HepG2 (cell line): Measurements from ENCODE around the gene KANSL3. TPM values are rescaled to one million over a fixed set of nuclear protein-coding genes. Genes with fewer than 3 reads are reported as not detected.

Experiments used
- ATAC-seq: fragments of 200-7000 bp; cut with Tn5 transposase; 3 replicates; pipeline ENCODE4 v1.9.1; 2020; ENCODE audit warnings: mild to moderate bottlenecking, moderate library complexity
- BruUV-seq: library from RNA; stranded (reverse); fragments of 400-500 nt; replicated peaks from 2 replicates; lab custom pipeline; 2021; lab: Mats Ljungman, UMichigan
- CTCF ChIA-PET: fragments of 300-600 bp; formaldehyde crosslinking; extraction: SDS; loops from one replicate; lab custom pipeline; 2021; ENCODE audit warnings: low total read pairs, inconsistent platforms, low intra/inter-chr PET ratio; lab: Yijun Ruan, JAX
- POLR2A ChIA-PET: fragments of 350-600 bp; sonication (Branson Sonifier 250); formaldehyde crosslinking; loops from one replicate; lab custom pipeline; 2020; ENCODE audit warnings: antibody characterized with exemption, inconsistent platforms; lab: Yijun Ruan, JAX
- DNase-seq: peaks from one replicate; pipeline ENCODE4 v3.0.0-alpha.2; 2015; ENCODE audit warnings: low spot score
- FAIRE-seq: peaks from 3 replicates; lab custom pipeline; 2011; peaks lifted over from hg19 to GRCh38; lab: Jason Lieb, UNC
- H2AFZ ChIP-seq: one replicate; pipeline ENCODE4 v1.6.1; 2011; ENCODE audit warnings: low read length, inconsistent platforms
- H3K27ac ChIP-seq: fragments of 300-600 bp; 3 replicates; pipeline ENCODE4 v1.8.0; 2011; ENCODE audit warnings: mixed run types, mild to moderate bottlenecking, mixed read lengths, low read length, inconsistent platforms; ENCODE audit not compliant: insufficient read depth; ENCODE audit errors: extremely low read length
- H3K27me3 ChIP-seq, 2 experiments: fragments of 200-600 bp in 1 of 2; 2 replicates in 1 of 2; 3 replicates in 1 of 2; pipeline versions ENCODE4 v1.6.0 to v1.8.0; 2011; ENCODE audit warnings: low read length in 2 of 2, mild to moderate bottlenecking in 2 of 2, moderate library complexity in 2 of 2, inconsistent platforms in 1 of 2; ENCODE audit not compliant: insufficient read depth in 2 of 2, control insufficient read depth in 1 of 2
- H3K36me3 ChIP-seq, 2 experiments: fragments of 200-600 bp in 1 of 2; replicated peaks in 1 of 2; 2 replicates in 1 of 2; 3 replicates in 1 of 2; pipeline versions ENCODE4 v1.5.1 to v1.8.0; 2011; ENCODE audit warnings: low read length in 2 of 2, inconsistent platforms in 1 of 2; ENCODE audit not compliant: insufficient read depth in 2 of 2, control insufficient read depth in 1 of 2
- H3K4me1 ChIP-seq: 2 replicates; pipeline ENCODE4 v1.5.1; 2012; ENCODE audit warnings: low read length, inconsistent platforms; ENCODE audit not compliant: insufficient read depth
- H3K4me2 ChIP-seq: 2 replicates; pipeline ENCODE4 v1.6.0; 2011; ENCODE audit warnings: low read depth, low read length, inconsistent platforms
- H3K4me3 ChIP-seq, 3 experiments: fragments of 200-600 bp in 1 of 3; sonication (generic), shearing (Covaris generic) in 1 of 3; replicated peaks in 1 of 3; 2 replicates each; pipeline ENCODE4 v1.5.1; 2011 to 2016; ENCODE audit warnings: low read length in 3 of 3, inconsistent platforms in 2 of 3, low read depth in 2 of 3, mild to moderate bottlenecking in 2 of 3, control low read depth in 1 of 3, mixed read lengths in 1 of 3; ENCODE audit not compliant: insufficient read depth in 1 of 3
- H3K79me2 ChIP-seq: one replicate; pipeline ENCODE4 v1.6.1; 2011; ENCODE audit warnings: low read length, inconsistent platforms; ENCODE audit not compliant: insufficient read depth
- H3K9ac ChIP-seq: 2 replicates; pipeline ENCODE4 v1.6.0; 2011; ENCODE audit warnings: mild to moderate bottlenecking, low read depth, low read length, inconsistent platforms; ENCODE audit not compliant: insufficient read depth
- H3K9me3 ChIP-seq: 2 replicates; pipeline ENCODE4 v1.5.1; 2012; ENCODE audit warnings: mild to moderate bottlenecking, low read length
- H4K20me1 ChIP-seq: 2 replicates; pipeline ENCODE4 v1.6.0; 2011; ENCODE audit warnings: inconsistent platforms, mild to moderate bottlenecking, low read length, moderate library complexity; ENCODE audit not compliant: insufficient read depth
- HOXA9 ChIP-seq: sonication (generic); formaldehyde crosslinking; IDR thresholded peaks from 2 replicates; pipeline ENCODE4 v1.8.1; 2022; ENCODE audit warnings: missing genetic modification reagents, mild to moderate bottlenecking, moderate library complexity, borderline replicate concordance
- LBX2 ChIP-seq: sonication (generic); formaldehyde crosslinking; IDR thresholded peaks from 2 replicates; pipeline ENCODE4 v1.5.0; 2020; ENCODE audit warnings: missing genetic modification reagents, mild to moderate bottlenecking, borderline replicate concordance
- MLLT10 ChIP-seq: sonication (generic); formaldehyde crosslinking; IDR thresholded peaks from 2 replicates; pipeline ENCODE4 v1.4.0; 2020; ENCODE audit warnings: missing genetic modification reagents
- MLX ChIP-seq: IDR thresholded peaks from 2 replicates; pipeline ENCODE4 v1.6.1; 2016
- MXD4 ChIP-seq: IDR thresholded peaks from 2 replicates; pipeline ENCODE4 v1.6.1; 2016; ENCODE audit warnings: mild to moderate bottlenecking, missing biosample characterization, missing genetic modification reagents
- MYNN ChIP-seq: sonication (generic); formaldehyde crosslinking; IDR thresholded peaks from 2 replicates; pipeline ENCODE4 v1.4.0; 2020; ENCODE audit warnings: mild to moderate bottlenecking, low read depth, missing genetic modification reagents
- RFXAP ChIP-seq: sonication (generic); formaldehyde crosslinking; IDR thresholded peaks from 2 replicates; pipeline ENCODE4 v1.4.0; 2020; ENCODE audit warnings: missing genetic modification reagents, borderline replicate concordance
- ZFAT ChIP-seq: sonication (generic); formaldehyde crosslinking; conservative IDR thresholded peaks from 2 replicates; pipeline ENCODE4 v1.8.1; 2023; ENCODE audit warnings: missing genetic modification reagents, inconsistent platforms
- ZFP36L2 ChIP-seq: sonication (generic); formaldehyde crosslinking; IDR thresholded peaks from 2 replicates; pipeline ENCODE4 v1.4.0; 2020; ENCODE audit warnings: missing genetic modification reagents
- ZNF543 ChIP-seq: sonication (generic); formaldehyde crosslinking; IDR thresholded peaks from 2 replicates; pipeline ENCODE4 v1.4.0; 2020; ENCODE audit warnings: mild to moderate bottlenecking, missing genetic modification reagents
- ZNF878 ChIP-seq: sonication (generic); formaldehyde crosslinking; IDR thresholded peaks from 2 replicates; pipeline ENCODE4 v1.8.1; 2023; ENCODE audit warnings: mild to moderate bottlenecking, missing genetic modification reagents, moderate library complexity
- WGBS: methylation state at CpG from one replicate; pipeline ENCODE4 v1.1.6; 2017; ENCODE audit warnings: low lambda C conversion rate; 5-methylcytosine and 5-hydroxymethylcytosine counted together
- in situ Hi-C: cut with HindIII; loops from 2 replicates; pipeline ENCODE4 v1.10.0; 2017; ENCODE audit warnings: low pct_unique_long_range_greater_than_20kb; ENCODE audit not compliant: extremely low pct_ligation_motif_present
- intact Hi-C: fragments of 100-400 bp; cut with micrococcal nuclease; formaldehyde crosslinking; loops from one replicate; pipeline ENCODE4 v1.10.0; 2022; ENCODE audit not compliant: unreplicated experiment
- polyA plus RNA-seq, 8 experiments: library from polyadenylated mRNA; depleted of rRNA in 3 of 8; stranded (reverse) in 7 of 8; unstranded in 1 of 8; fragments of >200 nt; fragmentation: Illumina TruSeq in 4 of 8; extraction: Trizol in 4 of 8; gene quantifications; 2 replicates each; pipeline versions ENCODE4 v1.2.1 to v1.2.3, GENCODE V29; 2011 to 2016; ENCODE audit warnings: low read depth in 4 of 8, missing spikeins in 1 of 8, mixed read lengths in 1 of 8; ENCODE audit not compliant: insufficient read depth in 1 of 8
- total RNA-seq, 5 experiments: library from RNA; depleted of rRNA; stranded (reverse); fragments of >200 nt; fragmentation: Illumina TruSeq; extraction: Trizol; gene quantifications; 2 replicates each; pipeline ENCODE4 v1.2.3, GENCODE V29; 2016; ENCODE audit warnings: low read depth in 1 of 5

The KANSL3 gene
- total and polyA plus RNA-seq, 2 of the 13 experiments (the other 11 are each of a cell fraction or from before 2014, with no cell fraction given), result 20.8 to 37.3 TPM

GRCh38 chr2:96594282-96594681 is 43.8 kb downstream of the KANSL3 start (continued):
- TF ChIP-seq MYNN (CRISPR knock-in tag) (no peak), ZFP36L2 (no peak), MXD4 (no peak), HOXA9 (CRISPR knock-in tag) (no peak), LBX2 (no peak), MLX (CRISPR knock-in tag) (no peak), MLLT10 (CRISPR knock-in tag) (no peak)

GRCh38 chr2:96591494-96591893 is 46.6 kb downstream of the KANSL3 start:
- Histone ChIP-seq H3K79me2 (no peaks in the 10 kb centered on the region), H3K27me3 (no peaks in the 10 kb centered on the region), H3K27ac (no peak overlapping the region), H2AFZ (no peak overlapping the region), H3K4me2 (no peak overlapping the region), H4K20me1 (no peaks in the 10 kb centered on the region), H3K9me3 (no peaks in the 10 kb centered on the region), H3K4me1 (peaks cover 2% of the 10 kb centered on the region; the same call in 1 of the 2 replicates), H3K9ac (no peak overlapping the region), H3K4me3 (no peak overlapping the region), H3K36me3 (peaks cover 20 to 51% of the 10 kb centered on the region in 2 experiments)
- DNase-seq, result no peak
- intact Hi-C loops (no loop called here), in situ Hi-C loops (no loop called here)
- no TSS peak for BruUV-seq
- TF ChIP-seq ZNF878 (no peak), RFXAP (CRISPR knock-in tag) (no peak), ZNF543 (no peak), ZFAT (CRISPR knock-in tag) (no peak)
- WGBS, result 93% methylated on average over 3 of the region's 3 CpGs
- no peak for ATAC-seq
- FAIRE-seq, result no peak
- CTCF ChIA-PET, result no interaction called here
- POLR2A ChIA-PET, result no interaction called here
